Thymus (tissue), 11 donors: ENCODE measurements around the gene PLCG2. TPM values are rescaled to one million over a fixed set of nuclear protein-coding genes. Genes with fewer than 3 reads are reported as not detected.
A peak's percentile ranks its signal among the peaks of the same experiment; 100 is the strongest.
"Not testable (repeated sequence)": the region's sequence is repeated elsewhere in the genome, so short reads cannot be mapped to it uniquely, and the experiment has no call there.

Source experiments
- DNase-seq, 9 donors: peaks; one replicate each; pipeline ENCODE4 v3.0.0-alpha.2; 2013; ENCODE audit warnings: low spot score in 9 of 9, low read depth in 6 of 9, missing footprints in 1 of 9
- H3K27ac ChIP-seq, 2 donors: one replicate each; pipeline ENCODE4 v1.5.1; 2013; ENCODE audit warnings: control low read depth in 1 of 2, low read depth in 1 of 2, low read length in 1 of 2, mild to moderate bottlenecking in 1 of 2, moderate library complexity in 1 of 2
- H3K27me3 ChIP-seq, 2 donors: one replicate each; pipeline ENCODE4 v1.5.1; 2013; ENCODE audit warnings: low read length in 1 of 2; ENCODE audit not compliant: control insufficient read depth in 2 of 2, insufficient read depth in 1 of 2
- H3K36me3 ChIP-seq, 2 donors: one replicate each; pipeline ENCODE4 v1.5.1; 2013; ENCODE audit warnings: low read length in 1 of 2, mild to moderate bottlenecking in 1 of 2, moderate library complexity in 1 of 2; ENCODE audit not compliant: control insufficient read depth in 2 of 2, insufficient read depth in 2 of 2
- H3K4me1 ChIP-seq, 2 donors: one replicate each; pipeline ENCODE4 v1.5.1; 2013; ENCODE audit warnings: low read length in 2 of 2; ENCODE audit not compliant: control insufficient read depth in 2 of 2, insufficient read depth in 2 of 2
- H3K4me3 ChIP-seq, 2 donors: one replicate each; pipeline ENCODE4 v1.5.1; 2013; ENCODE audit warnings: low read length in 2 of 2, control low read depth in 1 of 2, mild to moderate bottlenecking in 1 of 2
- H3K9me3 ChIP-seq, 2 donors: one replicate each; pipeline ENCODE4 v1.5.1; 2013; ENCODE audit warnings: low read length in 1 of 2, mild to moderate bottlenecking in 1 of 2; ENCODE audit not compliant: control insufficient read depth in 2 of 2, insufficient read depth in 1 of 2
- WGBS: extraction: QIAGEN DNeasy Blood & Tissue Kit; methylation state at CpG from one replicate; pipeline ENCODE4 v1.1.7; 2013; 5-methylcytosine and 5-hydroxymethylcytosine counted together
- polyA plus RNA-seq: library from polyadenylated mRNA; stranded (reverse); fragments of 200-250 nt; gene quantifications from one replicate; pipeline ENCODE4 v1.2.3, GENCODE V29; 2013
- total RNA-seq: library from RNA; stranded (reverse); fragments of 120-200 nt; gene quantifications from one replicate; pipeline ENCODE4 v1.2.4, GENCODE V29; 2013
- donor health status: healthy.

Gene PLCG2
- total and polyA plus RNA-seq, 2 donors, result 10.1 to 14.2 TPM

DNA sequence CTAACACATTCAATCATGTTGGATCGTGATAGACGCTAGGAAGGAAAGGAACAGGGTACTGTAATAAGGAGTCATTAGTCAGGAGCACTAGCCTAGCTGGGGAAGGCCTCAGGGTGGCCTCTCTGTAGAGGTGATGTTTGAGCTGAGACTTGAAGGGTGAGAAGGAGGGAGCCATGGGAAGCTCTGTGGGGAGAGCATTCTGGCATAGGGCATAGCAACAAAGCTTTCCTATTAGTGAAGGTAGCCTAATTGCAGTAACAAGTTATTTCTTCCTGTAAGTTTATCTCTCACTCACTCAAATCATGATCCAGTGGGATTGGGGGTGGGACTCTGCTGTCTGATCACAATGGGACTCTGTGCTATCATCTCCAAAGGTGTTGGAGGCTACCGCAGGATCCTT lies 16.1 kb downstream of the PLCG2 start:
- H3K4me1 ChIP-seq, result peaks cover 22 to 37% of the 10 kb centered on the region in 2 donors
- H3K9me3 ChIP-seq, result peaks cover 0 to 5% of the 10 kb centered on the region in 2 donors
- no peak for DNase-seq
- H3K27ac ChIP-seq, result no peak overlapping the region
- H3K36me3 ChIP-seq, result no peaks in the 10 kb centered on the region
- WGBS, result 99% methylated on average over 3 of the region's 3 CpGs
- no peak overlapping the region for H3K4me3 ChIP-seq
- no peaks in the 10 kb centered on the region for H3K27me3 ChIP-seq

DNA sequence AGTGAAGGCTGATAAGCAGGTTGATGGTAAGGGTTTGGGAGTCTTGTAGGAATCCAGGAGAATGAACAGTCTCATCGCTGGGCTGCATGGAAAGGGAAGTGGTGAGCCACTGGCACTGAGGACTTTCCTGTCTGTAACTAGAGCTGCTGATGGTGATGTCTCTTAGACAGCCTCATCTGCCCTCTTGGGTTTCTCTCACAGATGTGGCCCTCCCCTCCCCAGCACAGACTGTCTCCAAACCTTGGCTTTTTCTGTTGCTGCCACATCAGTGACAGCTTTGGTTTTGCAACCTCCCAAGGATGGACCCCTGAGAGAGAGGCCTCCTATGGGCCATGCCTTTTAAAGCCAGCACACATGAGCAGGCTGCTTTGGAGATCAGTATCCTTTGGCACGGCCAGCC lies 16.9 kb downstream of the PLCG2 start:
- Histone ChIP-seq H3K4me1 (peaks cover 22 to 37% of the 10 kb centered on the region in 2 donors), H3K27ac (peak overlapping the region; percentile 9 to 37), H3K27me3 (no peaks in the 10 kb centered on the region), H3K36me3 (no peaks in the 10 kb centered on the region), H3K4me3 (no peak overlapping the region), H3K9me3 (peaks cover 0 to 5% of the 10 kb centered on the region in 2 donors)
- 48% methylated on average over 2 of the region's 2 CpGs for WGBS
- DNase-seq, result peak in 1 of 9 donors; percentile 44

DNA sequence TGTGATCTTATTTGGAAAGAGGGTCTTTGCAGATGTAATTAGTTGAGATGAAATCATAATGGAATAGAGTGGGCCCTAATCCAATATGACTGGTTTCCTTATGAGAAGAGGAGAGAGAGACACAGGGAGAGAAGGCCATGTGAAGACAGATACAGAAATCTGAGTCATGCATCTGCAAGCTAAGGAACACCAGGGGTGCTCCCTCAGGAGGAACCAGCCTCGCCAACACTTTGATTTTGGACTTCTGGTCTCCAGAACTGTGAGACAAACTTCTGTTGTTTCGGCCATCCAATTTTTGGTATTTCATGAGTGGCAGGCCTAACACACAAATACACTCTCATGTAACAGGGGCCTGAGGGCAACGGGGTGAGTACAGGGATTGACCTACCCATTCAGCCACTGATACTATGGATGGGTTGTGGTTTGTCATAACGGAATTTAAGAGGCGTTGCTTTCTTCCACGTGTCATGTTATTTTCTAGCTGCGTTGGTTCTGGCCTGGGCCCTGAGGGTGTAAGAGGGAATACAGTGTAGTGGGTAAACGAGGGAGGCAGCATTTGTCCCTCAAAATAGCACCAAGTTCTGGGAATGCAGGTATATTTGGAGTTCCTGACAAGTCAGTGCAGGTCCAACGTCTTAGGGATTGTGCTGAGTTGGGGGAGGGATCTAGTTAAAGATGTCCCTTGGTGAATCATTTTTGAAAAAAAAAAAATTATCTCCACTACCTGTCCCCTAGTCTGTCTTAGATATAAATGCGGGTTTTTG lies 17.7 kb downstream of the PLCG2 start:
- Histone ChIP-seq H3K4me1 (peaks cover 22 to 37% of the 10 kb centered on the region in 2 donors), H3K4me3 (no peak overlapping the region), H3K9me3 (peaks cover 0 to 5% of the 10 kb centered on the region in 2 donors), H3K27me3 (no peaks in the 10 kb centered on the region), H3K27ac (no peak overlapping the region), H3K36me3 (no peaks in the 10 kb centered on the region)
- 91% methylated on average over 10 of the region's 10 CpGs for WGBS
- DNase-seq, result no peak

DNA sequence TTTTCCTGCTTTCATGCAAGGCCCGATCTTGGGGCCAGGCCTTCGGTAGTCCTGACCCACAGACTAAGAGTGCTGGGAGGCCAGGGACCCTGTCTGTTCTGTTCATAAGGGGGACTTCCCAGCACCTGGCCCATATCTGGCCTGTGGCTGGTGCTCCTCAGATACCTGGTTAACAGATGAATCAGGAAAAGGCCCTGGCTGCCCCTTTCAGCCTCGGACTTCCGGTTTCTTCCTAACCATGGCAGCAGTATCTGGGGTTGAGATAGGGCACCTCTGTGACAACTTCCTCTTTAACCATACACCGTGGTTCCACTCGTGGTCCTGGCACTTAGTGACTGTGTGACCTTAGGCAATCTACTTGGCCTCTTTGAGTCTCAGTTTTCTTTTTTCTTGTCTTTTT lies 18.4 kb downstream of the PLCG2 start:
- Histone ChIP-seq H3K4me3 (no peak overlapping the region), H3K36me3 (no peaks in the 10 kb centered on the region), H3K4me1 (peaks cover 22 to 37% of the 10 kb centered on the region in 2 donors), H3K27me3 (no peaks in the 10 kb centered on the region), H3K27ac (peak overlapping the region in 1 of 2 donors; percentile 95), H3K9me3 (peaks cover 0 to 5% of the 10 kb centered on the region in 2 donors)
- 53% methylated on average over 6 of the region's 6 CpGs for WGBS
- peak in 1 of 9 donors; percentile 42 for DNase-seq

DNA sequence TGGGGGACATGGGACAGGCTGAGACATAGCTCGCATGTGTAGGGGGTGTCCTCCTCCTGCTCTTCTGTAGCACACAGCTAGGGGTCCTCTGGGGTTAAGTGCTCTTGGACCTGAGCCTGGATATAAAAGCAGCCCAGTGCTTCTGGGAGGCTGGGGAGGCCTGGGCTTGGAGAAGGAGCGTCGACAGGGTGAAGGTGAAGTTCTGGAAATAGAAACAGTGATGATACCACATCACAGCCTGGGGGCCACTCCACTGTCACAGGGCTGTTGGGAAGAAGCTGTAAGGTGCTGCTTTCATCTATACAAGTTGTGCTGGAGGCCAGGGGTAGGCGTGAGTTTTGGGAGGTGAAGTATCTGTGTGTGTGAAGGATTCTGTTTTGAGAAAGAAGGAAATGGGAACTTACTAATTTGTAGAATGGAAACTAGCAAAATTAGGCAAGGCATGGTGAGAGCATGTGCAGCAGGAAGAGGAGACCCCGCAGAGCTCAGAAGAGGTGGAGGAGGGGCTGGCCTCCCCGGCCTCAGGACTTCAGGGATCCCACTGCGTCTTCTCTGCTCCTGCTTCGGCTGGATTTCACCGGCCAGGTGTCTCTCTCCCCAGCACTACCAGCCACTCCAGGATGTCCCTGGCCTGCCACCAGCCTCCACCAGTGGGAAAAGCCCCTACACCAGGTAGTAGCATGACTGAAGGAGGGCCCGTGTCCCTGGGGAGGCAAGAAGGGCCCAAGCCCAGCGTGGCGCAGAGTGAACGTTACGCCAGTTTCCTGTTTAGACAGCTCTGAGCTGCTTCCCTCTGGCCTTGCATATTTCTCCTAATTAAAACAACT lies 19.4 kb downstream of the PLCG2 start:
- WGBS, result 12% methylated on average over 14 of the region's 14 CpGs
- Histone ChIP-seq H3K4me3 (peak overlapping the region; percentile 38 to 45), H3K9me3 (peaks cover 0 to 5% of the 10 kb centered on the region in 2 donors), H3K27me3 (no peaks in the 10 kb centered on the region), H3K36me3 (no peaks in the 10 kb centered on the region), H3K4me1 (peaks cover 22 to 37% of the 10 kb centered on the region in 2 donors), H3K27ac (peak overlapping the region; percentile 91 to 95)
- DNase-seq, result peak; percentile 37 to 82 (median 56)

DNA sequence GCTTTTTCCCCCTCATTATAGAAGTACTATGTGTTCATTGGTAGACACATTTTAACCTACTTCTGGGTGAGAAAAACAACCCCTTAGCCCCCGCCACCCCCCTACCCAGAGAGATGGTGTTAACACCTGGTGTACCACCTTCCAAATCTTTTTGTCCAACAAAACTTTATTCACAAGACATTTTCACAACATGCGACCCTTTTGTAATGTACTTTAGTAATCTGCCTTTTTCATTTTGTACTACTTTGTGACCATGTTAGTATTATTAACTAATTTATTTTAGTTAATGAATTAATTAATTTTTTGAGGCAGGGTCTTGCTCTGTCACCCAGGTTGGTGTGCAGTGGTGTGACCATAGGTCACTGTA lies 20.0 kb downstream of the PLCG2 start:
- H3K4me1 ChIP-seq, result peaks cover 22 to 37% of the 10 kb centered on the region in 2 donors
- H3K9me3 ChIP-seq, result peaks cover 0 to 5% of the 10 kb centered on the region in 2 donors
- DNase-seq, result no peak
- 49% methylated on average over 2 of the region's 2 CpGs for WGBS
- no peaks in the 10 kb centered on the region for H3K27me3 ChIP-seq
- no peaks in the 10 kb centered on the region for H3K36me3 ChIP-seq
- H3K27ac ChIP-seq, result peak overlapping the region; percentile 91 to 95
- peak overlapping the region; percentile 38 to 45 for H3K4me3 ChIP-seq

DNA sequence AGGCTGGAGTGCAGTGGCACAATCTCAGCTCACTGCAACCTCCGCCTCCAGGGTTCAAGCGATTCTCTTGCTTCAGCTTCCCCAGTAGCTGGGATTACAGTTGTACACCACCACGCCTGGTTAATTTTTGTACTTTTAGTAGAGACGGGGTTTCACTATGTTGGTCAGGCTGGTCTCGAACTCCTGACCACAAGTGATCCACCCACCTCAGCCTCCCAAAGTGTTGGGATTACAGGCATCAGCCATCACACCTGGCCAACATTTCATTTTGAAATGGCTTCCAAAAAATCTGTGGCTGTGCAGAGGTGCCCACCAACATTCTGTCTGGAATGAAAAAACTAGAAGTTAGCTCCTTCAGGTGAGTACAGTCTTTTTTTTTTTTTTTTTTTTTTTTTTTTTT lies 22.6 kb downstream of the PLCG2 start:
- H3K9me3 ChIP-seq, result not testable (repeated sequence)
- 95% methylated on average over 5 of the region's 5 CpGs for WGBS

DNA sequence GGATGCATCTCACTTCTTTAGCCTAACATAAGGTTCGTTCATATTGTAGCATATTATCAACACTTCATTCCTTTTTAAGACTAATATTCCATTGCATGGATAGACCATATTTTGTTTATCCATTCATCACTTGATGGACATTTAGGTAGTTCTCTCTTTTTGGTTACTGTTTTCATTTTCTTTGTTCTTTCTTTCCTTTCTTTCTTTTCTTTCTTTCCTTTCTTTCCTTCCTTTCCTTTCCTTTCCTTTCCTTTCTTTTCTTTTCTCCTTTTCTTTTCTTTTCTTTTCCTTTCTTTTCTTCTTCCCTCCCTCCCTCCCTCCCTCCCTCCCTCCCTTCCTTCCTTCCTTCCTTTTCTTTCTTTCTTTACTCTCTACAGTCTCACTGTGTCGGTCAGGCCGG lies 24.2 kb downstream of the PLCG2 start:
- DNase-seq, result no peak
- H3K4me3 ChIP-seq, result no peak overlapping the region
- H3K27me3 ChIP-seq, result no peaks in the 10 kb centered on the region
- H3K4me1 ChIP-seq, result peaks cover 8 to 15% of the 10 kb centered on the region in 2 donors
- no peaks in the 10 kb centered on the region for H3K36me3 ChIP-seq
- H3K27ac ChIP-seq, result no peak overlapping the region
- peaks cover 0 to 2% of the 10 kb centered on the region in 2 donors for H3K9me3 ChIP-seq
- WGBS, result 98% methylated on average over 3 of the region's 3 CpGs

More for the DNA sequence above, 22.6 kb downstream of the PLCG2 start:
- DNase-seq, H3K4me3 ChIP-seq, H3K36me3 ChIP-seq, H3K27ac ChIP-seq, H3K27me3 ChIP-seq: not testable (repeated sequence)
- H3K4me1 ChIP-seq, result peaks cover 18 to 27% of the 10 kb centered on the region in 2 donors

DNA sequence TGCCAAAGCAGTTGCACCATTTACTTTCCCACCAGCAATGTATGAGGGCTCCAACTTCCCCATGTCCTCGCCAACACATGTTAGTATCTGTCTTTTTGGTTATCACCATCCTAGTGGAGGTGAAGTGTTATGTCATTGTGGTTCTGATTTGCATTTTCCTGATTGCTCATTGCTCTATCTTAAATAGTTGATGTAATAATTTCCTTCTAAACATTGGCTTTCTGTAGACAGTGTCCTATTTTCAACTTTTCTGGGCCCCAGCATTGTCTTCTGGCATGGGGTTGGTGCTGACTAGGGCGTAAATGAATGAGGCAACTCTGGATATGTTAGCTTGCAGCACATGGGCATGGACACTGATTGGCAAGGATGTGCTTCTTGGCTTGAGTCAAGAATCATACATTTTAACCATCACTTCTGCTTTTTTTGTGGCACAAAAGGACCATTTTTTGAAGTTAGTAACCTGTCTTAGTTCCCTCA lies 25.1 kb downstream of the PLCG2 start:
- no peaks in the 10 kb centered on the region for H3K36me3 ChIP-seq
- no peak overlapping the region for H3K4me3 ChIP-seq
- peaks cover 0 to 12% of the 10 kb centered on the region in 2 donors for H3K4me1 ChIP-seq
- no peak for DNase-seq
- WGBS, result 93% methylated on average over 2 of the region's 2 CpGs
- no peak overlapping the region for H3K27ac ChIP-seq
- H3K27me3 ChIP-seq, result no peaks in the 10 kb centered on the region
- H3K9me3 ChIP-seq, result no peaks in the 10 kb centered on the region
